ENCODE data around the gene CCDC88B. TPM values are rescaled to one million over a fixed set of nuclear protein-coding genes. Genes with fewer than 3 reads are reported as not detected.

CCDC88B gene
- total and polyA plus RNA-seq, 4 donors = 13.6 to 56.8 (median 43.4) TPM

DNA sequence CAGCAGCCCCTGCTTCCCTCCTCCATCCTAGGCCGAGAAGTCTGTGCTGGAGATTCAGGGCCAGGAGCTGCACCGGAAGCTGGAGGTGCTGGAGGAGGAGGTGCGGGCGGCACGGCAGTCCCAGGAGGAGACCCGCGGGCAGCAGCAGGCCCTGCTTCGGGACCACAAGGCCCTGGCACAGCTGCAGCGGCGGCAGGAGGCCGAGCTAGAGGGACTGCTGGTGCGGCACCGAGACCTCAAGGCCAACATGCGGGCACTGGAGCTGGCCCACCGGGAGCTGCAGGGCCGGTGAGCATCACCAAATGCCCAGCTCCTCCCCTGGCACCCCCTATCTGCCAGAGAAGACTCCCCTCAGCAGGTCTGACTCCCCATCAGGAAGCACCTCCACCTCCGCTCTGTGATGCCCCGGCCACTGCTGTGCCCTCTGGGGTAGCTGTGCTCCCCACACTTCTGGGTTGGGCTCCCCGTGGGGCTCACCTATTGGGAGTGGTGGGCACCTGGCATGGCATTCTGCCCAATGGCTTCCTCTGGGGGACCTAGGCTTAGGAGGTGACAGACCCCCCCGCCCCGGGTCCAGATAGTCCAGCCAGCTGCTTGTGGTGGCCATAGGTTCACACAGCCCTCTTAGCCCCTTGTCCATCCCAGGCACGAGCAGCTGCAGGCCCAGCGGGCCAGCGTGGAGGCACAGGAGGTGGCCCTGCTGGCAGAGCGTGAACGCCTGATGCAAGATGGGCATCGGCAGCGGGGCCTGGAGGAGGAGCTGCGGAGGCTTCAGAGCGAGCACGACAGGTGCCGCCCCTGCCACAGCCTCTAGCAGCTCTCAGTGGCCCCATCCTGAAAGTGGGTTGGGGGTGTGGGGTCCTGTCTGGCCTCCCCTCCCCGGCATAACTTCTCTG, 12.3 kb downstream of the CCDC88B start:
- H3K27me3 ChIP-seq (ENCODE audit: control insufficient read depth in 3 of 3, insufficient read depth in 3 of 3, low read length in 2 of 3) = no peaks in the 10 kb centered on the region
- no peaks in the 10 kb centered on the region for H3K9me3 ChIP-seq (ENCODE audit: control insufficient read depth in 4 of 4, insufficient read depth in 3 of 4, low read length in 3 of 4)
- H3K9ac ChIP-seq (ENCODE audit: insufficient read depth in 1 of 2, low read length in 2 of 2) = no peak overlapping the region
- DNase-seq = no peak
- ATAC-seq (ENCODE audit: insufficient read depth, low FRiP score) = no peak
- no peak overlapping the region for H3K27ac ChIP-seq (ENCODE audit: low read depth in 1 of 2, low read length in 1 of 2)
- H3K36me3 ChIP-seq (ENCODE audit: control insufficient read depth in 4 of 4, insufficient read depth in 4 of 4, low read length in 4 of 4) = peaks cover 0 to 2% (median 0%) of the 10 kb centered on the region in 4 donors
- 93% methylated on average over 32 to 33 of the region's 33 CpGs for WGBS, 2 donors
- TF ChIP-seq, protein P1, sequence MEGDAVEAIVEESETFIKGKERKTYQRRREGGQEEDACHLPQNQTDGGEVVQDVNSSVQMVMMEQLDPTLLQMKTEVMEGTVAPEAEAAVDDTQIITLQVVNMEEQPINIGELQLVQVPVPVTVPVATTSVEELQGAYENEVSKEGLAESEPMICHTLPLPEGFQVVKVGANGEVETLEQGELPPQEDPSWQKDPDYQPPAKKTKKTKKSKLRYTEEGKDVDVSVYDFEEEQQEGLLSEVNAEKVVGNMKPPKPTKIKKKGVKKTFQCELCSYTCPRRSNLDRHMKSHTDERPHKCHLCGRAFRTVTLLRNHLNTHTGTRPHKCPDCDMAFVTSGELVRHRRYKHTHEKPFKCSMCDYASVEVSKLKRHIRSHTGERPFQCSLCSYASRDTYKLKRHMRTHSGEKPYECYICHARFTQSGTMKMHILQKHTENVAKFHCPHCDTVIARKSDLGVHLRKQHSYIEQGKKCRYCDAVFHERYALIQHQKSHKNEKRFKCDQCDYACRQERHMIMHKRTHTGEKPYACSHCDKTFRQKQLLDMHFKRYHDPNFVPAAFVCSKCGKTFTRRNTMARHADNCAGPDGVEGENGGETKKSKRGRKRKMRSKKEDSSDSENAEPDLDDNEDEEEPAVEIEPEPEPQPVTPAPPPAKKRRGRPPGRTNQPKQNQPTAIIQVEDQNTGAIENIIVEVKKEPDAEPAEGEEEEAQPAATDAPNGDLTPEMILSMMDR (IDR thresholded peaks at IDR 0.05; ENCODE audit: control extremely low read depth, extremely low read depth) = no peak
- no peak overlapping the region for H3K4me3 ChIP-seq
- H3K4me1 ChIP-seq (ENCODE audit: control insufficient read depth in 5 of 5, insufficient read depth in 5 of 5, low read length in 5 of 5) = peaks cover 0 to 6% (median 0%) of the 10 kb centered on the region in 5 donors

DNA sequence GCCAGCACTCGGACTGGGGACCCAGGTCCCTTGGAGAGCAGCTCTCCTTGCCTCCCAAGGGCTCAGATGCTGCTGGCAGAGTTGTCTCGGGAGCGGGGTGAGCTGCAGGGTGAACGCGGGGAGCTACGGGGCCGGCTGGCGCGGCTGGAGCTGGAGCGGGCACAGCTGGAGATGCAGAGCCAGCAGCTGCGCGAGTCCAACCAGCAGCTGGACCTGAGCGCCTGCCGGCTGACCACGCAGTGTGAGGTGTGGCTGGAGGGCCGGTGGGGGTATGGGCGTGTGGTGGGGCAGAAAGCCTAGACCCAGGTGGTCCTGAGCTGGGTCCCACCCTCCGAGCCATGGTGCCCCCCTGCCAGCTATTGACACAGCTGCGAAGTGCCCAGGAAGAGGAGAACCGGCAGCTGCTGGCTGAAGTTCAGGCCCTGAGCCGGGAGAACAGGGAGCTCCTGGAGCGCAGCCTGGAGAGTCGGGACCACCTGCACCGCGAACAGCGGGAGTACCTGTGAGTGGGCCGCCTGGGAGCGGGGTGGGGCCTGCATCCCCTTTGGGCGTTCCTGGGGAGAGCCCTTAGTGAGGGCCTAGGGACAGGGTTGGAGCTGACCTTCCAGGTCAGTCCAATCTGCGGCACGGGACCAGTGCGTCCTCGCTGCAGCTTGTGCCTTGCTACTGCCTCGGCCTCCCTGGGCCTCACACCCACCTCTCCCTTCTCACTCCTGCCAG, 13.2 kb downstream of the CCDC88B start:
- Histone ChIP-seq H3K9me3 (ENCODE audit: control insufficient read depth in 4 of 4, insufficient read depth in 3 of 4, low read length in 3 of 4) (no peaks in the 10 kb centered on the region), H3K27me3 (ENCODE audit: control insufficient read depth in 3 of 3, insufficient read depth in 3 of 3, low read length in 2 of 3) (no peaks in the 10 kb centered on the region), H3K4me3 (no peak overlapping the region), H3K9ac (ENCODE audit: insufficient read depth in 1 of 2, low read length in 2 of 2) (no peak overlapping the region), H3K27ac (ENCODE audit: low read depth in 1 of 2, low read length in 1 of 2) (no peak overlapping the region), H3K36me3 (ENCODE audit: control insufficient read depth in 4 of 4, insufficient read depth in 4 of 4, low read length in 4 of 4) (peaks cover 0 to 2% (median 0%) of the 10 kb centered on the region in 4 donors), H3K4me1 (ENCODE audit: control insufficient read depth in 5 of 5, insufficient read depth in 5 of 5, low read length in 5 of 5) (peaks cover 0 to 10% (median 5%) of the 10 kb centered on the region in 5 donors)
- ATAC-seq (ENCODE audit: insufficient read depth, low FRiP score) (no peak), DNase-seq (no peak)
- 85 to 93% methylated on average over 30 to 34 of the region's 34 CpGs for WGBS, 2 donors
- TF ChIP-seq, protein P1 (IDR thresholded peaks at IDR 0.05; ENCODE audit: control extremely low read depth, extremely low read depth) = no peak

DNA sequence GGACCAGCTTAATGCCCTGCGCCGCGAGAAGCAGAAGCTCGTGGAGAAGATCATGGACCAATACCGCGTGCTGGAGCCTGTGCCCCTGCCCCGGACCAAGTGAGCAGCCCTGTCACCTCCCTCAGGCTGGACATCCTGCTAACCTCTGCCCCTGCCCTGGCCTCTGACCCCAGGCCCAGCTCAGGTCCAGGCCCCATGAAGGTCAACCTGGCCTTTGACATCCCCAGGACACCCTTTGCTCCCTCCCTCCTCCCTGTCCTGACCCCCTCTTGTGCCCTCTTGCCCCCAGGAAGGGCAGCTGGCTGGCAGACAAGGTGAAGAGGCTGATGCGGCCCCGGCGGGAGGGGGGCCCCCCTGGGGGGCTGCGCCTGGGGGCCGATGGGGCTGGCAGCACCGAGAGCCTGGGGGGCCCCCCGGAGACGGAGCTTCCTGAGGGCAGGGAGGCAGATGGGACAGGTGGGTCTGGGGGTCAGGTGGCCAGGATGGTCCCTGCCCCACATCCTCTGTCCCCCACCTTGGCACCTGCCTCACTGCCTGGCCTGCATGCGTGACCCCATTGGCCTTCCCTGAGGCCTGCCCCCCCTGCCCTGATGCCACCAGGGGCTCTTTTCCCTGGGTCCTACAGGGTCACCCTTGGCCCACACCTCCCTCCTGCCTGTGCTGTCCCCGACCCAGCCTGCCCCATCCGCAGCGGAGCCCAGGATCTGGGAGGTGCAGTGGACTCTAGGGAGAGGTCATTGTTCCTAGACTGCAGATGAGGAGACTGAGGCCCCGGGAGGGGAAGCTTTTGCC, 13.9 kb downstream of the CCDC88B start:
- Histone ChIP-seq H3K4me3 (no peak overlapping the region), H3K9ac (ENCODE audit: insufficient read depth in 1 of 2, low read length in 2 of 2) (no peak overlapping the region), H3K27ac (ENCODE audit: low read depth in 1 of 2, low read length in 1 of 2) (no peak overlapping the region), H3K36me3 (ENCODE audit: control insufficient read depth in 4 of 4, insufficient read depth in 4 of 4, low read length in 4 of 4) (peaks cover 0 to 2% (median 0%) of the 10 kb centered on the region in 4 donors), H3K9me3 (ENCODE audit: control insufficient read depth in 4 of 4, insufficient read depth in 3 of 4, low read length in 3 of 4) (no peaks in the 10 kb centered on the region), H3K4me1 (ENCODE audit: control insufficient read depth in 5 of 5, insufficient read depth in 5 of 5, low read length in 5 of 5) (peaks cover 0 to 11% (median 7%) of the 10 kb centered on the region in 5 donors), H3K27me3 (ENCODE audit: control insufficient read depth in 3 of 3, insufficient read depth in 3 of 3, low read length in 2 of 3) (no peaks in the 10 kb centered on the region)
- ATAC-seq (ENCODE audit: insufficient read depth, low FRiP score) (no peak), DNase-seq (no peak)
- TF ChIP-seq, protein P1 (IDR thresholded peaks at IDR 0.05; ENCODE audit: control extremely low read depth, extremely low read depth) = no peak
- 84 to 88% methylated on average over 20 of the region's 20 CpGs for WGBS, 2 donors

All from lung (tissue), 12 donors.